HepG2 (cell line): Measurements from ENCODE around the gene MYL3. TPM values are rescaled to one million over a fixed set of nuclear protein-coding genes. Genes with fewer than 3 reads are reported as not detected.
A peak's percentile ranks its signal among the peaks of the same experiment; 100 is the strongest.

Experiments
- HNRNPUL1 ChIP-seq: fragments of 200-400 bp; formaldehyde crosslinking; IDR thresholded peaks from 2 replicates; pipeline ENCODE4 v1.6.1; 2017; ENCODE audit warnings: low read depth, mild to moderate bottlenecking, low read length, moderate library complexity
- polyA plus RNA-seq, 8 experiments: library from polyadenylated mRNA; depleted of rRNA in 3 of 8; stranded (reverse) in 7 of 8; unstranded in 1 of 8; fragments of >200 nt; fragmentation: Illumina TruSeq in 4 of 8; extraction: Trizol in 4 of 8; gene quantifications; 2 replicates each; pipeline versions ENCODE4 v1.2.1 to v1.2.3, GENCODE V29; 2011 to 2016; ENCODE audit warnings: low read depth in 4 of 8, missing spikeins in 1 of 8, mixed read lengths in 1 of 8; ENCODE audit not compliant: insufficient read depth in 1 of 8
- total RNA-seq, 5 experiments: library from RNA; depleted of rRNA; stranded (reverse); fragments of >200 nt; fragmentation: Illumina TruSeq; extraction: Trizol; gene quantifications; 2 replicates each; pipeline ENCODE4 v1.2.3, GENCODE V29; 2016; ENCODE audit warnings: low read depth in 1 of 5
- TF ChIP-seq, protein P1 (sequence below), 2 experiments: fragments of 450-650 bp in 1 of 2; sonication (generic) in 1 of 2; formaldehyde crosslinking in 1 of 2; IDR thresholded peaks; 2 replicates each; pipeline versions ENCODE4 v1.6.1 to v1.8.0; 2016 to 2022; ENCODE audit warnings: antibody characterized with exemption in 1 of 2, mild to moderate bottlenecking in 1 of 2, missing genetic modification reagents in 1 of 2

The MYL3 gene
- total and polyA plus RNA-seq, 2 of the 13 experiments (the other 11 are each of a cell fraction or from before 2014, with no cell fraction given), result not detected

DNA sequence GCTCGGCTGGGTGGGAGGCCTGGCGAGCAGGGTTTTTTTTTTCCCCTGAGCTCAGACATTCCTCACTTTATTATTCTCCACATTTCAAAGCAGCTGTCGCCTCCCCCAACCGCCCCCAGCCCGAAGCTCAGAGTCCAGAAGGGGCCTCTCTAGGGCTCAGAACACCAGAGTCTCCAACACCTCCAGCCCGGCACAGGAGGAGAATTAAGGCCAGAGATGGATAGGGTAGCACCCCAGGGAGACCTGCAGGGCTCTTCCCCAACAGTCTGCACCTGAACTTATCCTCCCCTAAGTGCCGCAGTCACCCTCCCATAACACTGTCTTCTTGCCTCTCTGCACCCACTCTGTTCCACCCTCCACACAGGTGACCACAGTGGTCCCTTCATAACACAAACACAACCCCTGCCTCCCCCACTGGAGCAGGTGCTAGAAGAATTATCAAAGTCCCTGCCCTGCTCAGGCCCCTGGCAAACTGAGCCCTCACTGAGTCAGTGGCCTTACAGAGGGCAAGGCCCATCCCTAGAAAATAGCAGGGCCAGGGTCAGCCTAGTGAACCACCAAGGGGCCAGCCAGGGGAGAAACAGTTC is 14.1 kb downstream of the MYL3 start (continued):
- TF ChIP-seq, protein P1, sequence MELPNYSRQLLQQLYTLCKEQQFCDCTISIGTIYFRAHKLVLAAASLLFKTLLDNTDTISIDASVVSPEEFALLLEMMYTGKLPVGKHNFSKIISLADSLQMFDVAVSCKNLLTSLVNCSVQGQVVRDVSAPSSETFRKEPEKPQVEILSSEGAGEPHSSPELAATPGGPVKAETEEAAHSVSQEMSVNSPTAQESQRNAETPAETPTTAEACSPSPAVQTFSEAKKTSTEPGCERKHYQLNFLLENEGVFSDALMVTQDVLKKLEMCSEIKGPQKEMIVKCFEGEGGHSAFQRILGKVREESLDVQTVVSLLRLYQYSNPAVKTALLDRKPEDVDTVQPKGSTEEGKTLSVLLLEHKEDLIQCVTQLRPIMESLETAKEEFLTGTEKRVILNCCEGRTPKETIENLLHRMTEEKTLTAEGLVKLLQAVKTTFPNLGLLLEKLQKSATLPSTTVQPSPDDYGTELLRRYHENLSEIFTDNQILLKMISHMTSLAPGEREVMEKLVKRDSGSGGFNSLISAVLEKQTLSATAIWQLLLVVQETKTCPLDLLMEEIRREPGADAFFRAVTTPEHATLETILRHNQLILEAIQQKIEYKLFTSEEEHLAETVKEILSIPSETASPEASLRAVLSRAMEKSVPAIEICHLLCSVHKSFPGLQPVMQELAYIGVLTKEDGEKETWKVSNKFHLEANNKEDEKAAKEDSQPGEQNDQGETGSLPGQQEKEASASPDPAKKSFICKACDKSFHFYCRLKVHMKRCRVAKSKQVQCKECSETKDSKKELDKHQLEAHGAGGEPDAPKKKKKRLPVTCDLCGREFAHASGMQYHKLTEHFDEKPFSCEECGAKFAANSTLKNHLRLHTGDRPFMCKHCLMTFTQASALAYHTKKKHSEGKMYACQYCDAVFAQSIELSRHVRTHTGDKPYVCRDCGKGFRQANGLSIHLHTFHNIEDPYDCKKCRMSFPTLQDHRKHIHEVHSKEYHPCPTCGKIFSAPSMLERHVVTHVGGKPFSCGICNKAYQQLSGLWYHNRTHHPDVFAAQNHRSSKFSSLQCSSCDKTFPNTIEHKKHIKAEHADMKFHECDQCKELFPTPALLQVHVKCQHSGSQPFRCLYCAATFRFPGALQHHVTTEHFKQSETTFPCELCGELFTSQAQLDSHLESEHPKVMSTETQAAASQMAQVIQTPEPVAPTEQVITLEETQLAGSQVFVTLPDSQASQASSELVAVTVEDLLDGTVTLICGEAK (IDR thresholded peaks at IDR 0.05), result no peak
- TF ChIP-seq, protein P1 (CRISPR knock-in tag; IDR thresholded peaks at IDR 0.05), result peak; percentile 52; the same call in 1 of the 2 replicates
- TF ChIP-seq HNRNPUL1, result no peak
- TF ChIP-seq, all 625 proteins: peak for 5
